Measurements from ENCODE around the gene AKAP13.

DNA sequence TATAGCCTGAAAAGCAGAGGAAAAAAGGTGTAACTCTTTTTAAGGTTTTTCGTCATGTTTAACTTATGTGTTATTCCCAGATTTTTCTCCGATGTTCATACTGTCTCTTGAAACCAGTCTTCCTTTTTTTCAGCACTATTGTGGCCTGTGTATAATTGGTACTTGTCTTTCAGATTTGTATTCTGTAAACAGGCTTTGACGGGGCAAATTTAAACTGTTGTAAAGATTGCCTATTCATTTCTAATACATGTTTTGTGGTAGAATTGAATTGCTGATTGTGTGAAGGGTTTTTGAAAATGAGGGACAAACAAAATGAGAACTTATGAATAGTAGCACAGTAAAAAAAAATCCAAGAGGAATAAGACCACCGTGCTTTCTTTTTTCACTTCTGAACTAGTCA, 33.6 kb downstream of the AKAP13 start:
- TF ChIP-seq, protein P1, sequence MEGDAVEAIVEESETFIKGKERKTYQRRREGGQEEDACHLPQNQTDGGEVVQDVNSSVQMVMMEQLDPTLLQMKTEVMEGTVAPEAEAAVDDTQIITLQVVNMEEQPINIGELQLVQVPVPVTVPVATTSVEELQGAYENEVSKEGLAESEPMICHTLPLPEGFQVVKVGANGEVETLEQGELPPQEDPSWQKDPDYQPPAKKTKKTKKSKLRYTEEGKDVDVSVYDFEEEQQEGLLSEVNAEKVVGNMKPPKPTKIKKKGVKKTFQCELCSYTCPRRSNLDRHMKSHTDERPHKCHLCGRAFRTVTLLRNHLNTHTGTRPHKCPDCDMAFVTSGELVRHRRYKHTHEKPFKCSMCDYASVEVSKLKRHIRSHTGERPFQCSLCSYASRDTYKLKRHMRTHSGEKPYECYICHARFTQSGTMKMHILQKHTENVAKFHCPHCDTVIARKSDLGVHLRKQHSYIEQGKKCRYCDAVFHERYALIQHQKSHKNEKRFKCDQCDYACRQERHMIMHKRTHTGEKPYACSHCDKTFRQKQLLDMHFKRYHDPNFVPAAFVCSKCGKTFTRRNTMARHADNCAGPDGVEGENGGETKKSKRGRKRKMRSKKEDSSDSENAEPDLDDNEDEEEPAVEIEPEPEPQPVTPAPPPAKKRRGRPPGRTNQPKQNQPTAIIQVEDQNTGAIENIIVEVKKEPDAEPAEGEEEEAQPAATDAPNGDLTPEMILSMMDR (IDR thresholded peaks at IDR 0.05; ENCODE audit: poor library complexity, severe bottlenecking), result no peak
- TF ChIP-seq, protein P2, sequence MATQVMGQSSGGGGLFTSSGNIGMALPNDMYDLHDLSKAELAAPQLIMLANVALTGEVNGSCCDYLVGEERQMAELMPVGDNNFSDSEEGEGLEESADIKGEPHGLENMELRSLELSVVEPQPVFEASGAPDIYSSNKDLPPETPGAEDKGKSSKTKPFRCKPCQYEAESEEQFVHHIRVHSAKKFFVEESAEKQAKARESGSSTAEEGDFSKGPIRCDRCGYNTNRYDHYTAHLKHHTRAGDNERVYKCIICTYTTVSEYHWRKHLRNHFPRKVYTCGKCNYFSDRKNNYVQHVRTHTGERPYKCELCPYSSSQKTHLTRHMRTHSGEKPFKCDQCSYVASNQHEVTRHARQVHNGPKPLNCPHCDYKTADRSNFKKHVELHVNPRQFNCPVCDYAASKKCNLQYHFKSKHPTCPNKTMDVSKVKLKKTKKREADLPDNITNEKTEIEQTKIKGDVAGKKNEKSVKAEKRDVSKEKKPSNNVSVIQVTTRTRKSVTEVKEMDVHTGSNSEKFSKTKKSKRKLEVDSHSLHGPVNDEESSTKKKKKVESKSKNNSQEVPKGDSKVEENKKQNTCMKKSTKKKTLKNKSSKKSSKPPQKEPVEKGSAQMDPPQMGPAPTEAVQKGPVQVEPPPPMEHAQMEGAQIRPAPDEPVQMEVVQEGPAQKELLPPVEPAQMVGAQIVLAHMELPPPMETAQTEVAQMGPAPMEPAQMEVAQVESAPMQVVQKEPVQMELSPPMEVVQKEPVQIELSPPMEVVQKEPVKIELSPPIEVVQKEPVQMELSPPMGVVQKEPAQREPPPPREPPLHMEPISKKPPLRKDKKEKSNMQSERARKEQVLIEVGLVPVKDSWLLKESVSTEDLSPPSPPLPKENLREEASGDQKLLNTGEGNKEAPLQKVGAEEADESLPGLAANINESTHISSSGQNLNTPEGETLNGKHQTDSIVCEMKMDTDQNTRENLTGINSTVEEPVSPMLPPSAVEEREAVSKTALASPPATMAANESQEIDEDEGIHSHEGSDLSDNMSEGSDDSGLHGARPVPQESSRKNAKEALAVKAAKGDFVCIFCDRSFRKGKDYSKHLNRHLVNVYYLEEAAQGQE (IDR thresholded peaks at IDR 0.05; ENCODE audit: borderline replicate concordance), result no peak
- TF ChIP-seq POLR2AphosphoS5 (IDR thresholded peaks at IDR 0.05) (no peak), EZH2 (IDR thresholded peaks at IDR 0.05; ENCODE audit: borderline replicate concordance, insufficient read depth, low read length, poor library complexity, severe bottlenecking) (no peak), EP300 (conservative IDR thresholded peaks at IDR 0.05; ENCODE audit: poor library complexity, severe bottlenecking) (no peak), MXI1 (conservative IDR thresholded peaks at IDR 0.05; ENCODE audit: poor library complexity, severe bottlenecking) (no peak), TAF1 (IDR thresholded peaks at IDR 0.05; ENCODE audit: low read depth) (no peak), SMC3 (conservative IDR thresholded peaks at IDR 0.05; ENCODE audit: poor library complexity) (no peak)

Data from neural cell (in vitro differentiated cells).